Heart right ventricle (tissue), 16 donors: ENCODE results near the gene ALK. TPM values are rescaled to one million over a fixed set of nuclear protein-coding genes. Genes with fewer than 3 reads are reported as not detected.

Experiments used
- ATAC-seq, 8 donors: fragments of 200-7000 bp; cut with Tn5 transposase; one replicate each; pipeline ENCODE4 v1.9.1; 2020; ENCODE audit warnings: mild to moderate bottlenecking in 8 of 8, moderate library complexity in 8 of 8, moderate number of reproducible peaks in 1 of 8
- DNase-seq, 2 donors: peaks; one replicate each; pipeline ENCODE4 v3.0.0-alpha.2; 2020
- H3K27ac ChIP-seq, 10 donors: fragments of 200-600 bp; sonication (generic) in 2 of 10; one replicate each; pipeline versions ENCODE4 v1.5.0 to v1.8.0; 2020 to 2022; ENCODE audit warnings: mild to moderate bottlenecking in 3 of 10
- H3K27me3 ChIP-seq, 7 donors: fragments of 200-600 bp; one replicate each; pipeline ENCODE4 v1.8.0; 2021 to 2022; ENCODE audit warnings: mild to moderate bottlenecking in 2 of 7
- H3K36me3 ChIP-seq, 9 donors: fragments of 200-600 bp; sonication (generic) in 1 of 9; one replicate each; pipeline versions ENCODE4 v1.5.0 to v1.8.0; 2020 to 2022; ENCODE audit warnings: mild to moderate bottlenecking in 2 of 9
- H3K4me1 ChIP-seq, 9 donors: fragments of 200-600 bp; sonication (generic) in 1 of 9; one replicate each; pipeline versions ENCODE4 v1.5.0 to v1.8.0; 2020 to 2022; ENCODE audit warnings: mild to moderate bottlenecking in 4 of 9
- H3K4me3 ChIP-seq, 10 donors: fragments of 200-600 bp; sonication (generic) in 2 of 10; one replicate each; pipeline versions ENCODE4 v1.5.0 to v1.8.0; 2020 to 2022; ENCODE audit warnings: mild to moderate bottlenecking in 7 of 10, moderate library complexity in 2 of 10
- H3K9me3 ChIP-seq, 11 donors: fragments of 200-600 bp in 10 of 11; sonication (generic) in 2 of 11; one replicate each; pipeline versions ENCODE4 v1.5.0 to v1.8.0; 2013 to 2022; ENCODE audit warnings: mild to moderate bottlenecking in 2 of 11, control low read depth in 1 of 11, moderate library complexity in 1 of 11
- CTCF ChIP-seq, 9 donors: fragments of 200-600 bp; sonication (generic) in 2 of 9; IDR thresholded peaks; one replicate each; pipeline versions ENCODE4 v1.5.0 to v1.8.0; 2021 to 2022; ENCODE audit warnings: antibody characterized with exemption in 9 of 9, mild to moderate bottlenecking in 5 of 9, moderate library complexity in 1 of 9
- WGBS, 2 donors: extraction: QIAGEN DNeasy Blood & Tissue Kit; methylation state at CpG; one replicate each; pipeline ENCODE4 v1.1.7; 2013; ENCODE audit warnings: inconsistent platforms in 1 of 2; 5-methylcytosine and 5-hydroxymethylcytosine counted together
- intact Hi-C, 10 donors: fragments of 100-400 bp; cut with DNase I; formaldehyde crosslinking; loops; one replicate each; pipeline versions ENCODE4 v1.11.1 to v1.14.2; 2022
- polyA plus RNA-seq, 2 donors: library from polyadenylated mRNA; stranded (reverse); fragments of 200-250 nt; gene quantifications; one replicate each; pipeline ENCODE4 v1.2.3, GENCODE V29; 2013
- total RNA-seq, 10 donors: library from RNA; stranded (reverse); fragmentation: NEBNext Ultra II Directional in 3 of 10; extraction: Animal tissue kit (Norgen Biotek cat#: 25700) in 3 of 10; gene quantifications; one replicate each; pipeline versions ENCODE4 v1.2.1 to v1.2.4, GENCODE V29; 2021 to 2023
- donor health status: Arrhythmogenic right ventricular cardiomyopathy.
- donor health status: ischemic (EF 13 %, LVEDD 7.1; RV severe dilation, severe dysfunction).
- donor health status: healthy with polysubstance abuse.
- donor health status: DM: no; HTN: yes; CAD: no.
- donor health status: DM: no; HTN: no; CAD: no.
- donor health status: ischemic (EF 25% LVEDD 6.9; RV normal size, moderate dysfunction).
- donor health status: ischemic (EF 25% LVEDD 5.7; RV mildly dilated, moderate dysfunction).
- donor health status: healthy.
- donor health status: DM: yes; HTN: yes; CAD: no.
- donor health status: Ischemic cardiomyopathy.
- donor health status: ischemic (EF 35%, LVEDD 5.7; RV mildly dilated, moderate dysfunction).
- donor health status: nonischemic (EF 11% LVEDD 7.7; RV severe dilation, severe dysfunction).
- donor health status: DM: yes; HTN: yes; CAD: no.
- donor health status: PGD.
- donor health status: ischemic (EF 29% LVEDD 5.4; RV normal size, mild dysfunction).
- donor health status: nonischemic (EF 23%, LVEDD 6.1; RV moderate dilation, normal function).

ALK gene
- total and polyA plus RNA-seq, 12 donors = 0.01 to 0.24 (median 0.08) TPM; not detected in 7

- Histone ChIP-seq H3K4me3 (no peak overlapping the region), H3K27ac (no peak overlapping the region), H3K36me3 (peaks cover 0 to 87% (median 8%) of the 10 kb centered on the region in 9 donors), H3K27me3 (no peaks in the 10 kb centered on the region), H3K4me1 (no peaks in the 10 kb centered on the region), H3K9me3 (no peaks in the 10 kb centered on the region)
- TF ChIP-seq CTCF (IDR thresholded peaks at IDR 0.05) = no peak
- ATAC-seq (no peak), DNase-seq (no peak)
- intact Hi-C loops = no loop called here
- 84 to 87% methylated on average over 5 of the region's 5 CpGs for WGBS, 2 donors
These were observed 757.1 kb downstream of the ALK start for GRCh38 chr2:29164091-29164846.

GRCh38 chr2:29162204-29162928, 759.0 kb downstream of the ALK start:
- WGBS, 2 donors = 78 to 84% methylated on average over 1 of the region's 1 CpG
- TF ChIP-seq CTCF (IDR thresholded peaks at IDR 0.05) = no peak
- peaks cover 0 to 89% (median 8%) of the 10 kb centered on the region in 9 donors for H3K36me3 ChIP-seq
- H3K9me3 ChIP-seq = no peaks in the 10 kb centered on the region
- H3K27me3 ChIP-seq = no peaks in the 10 kb centered on the region
- intact Hi-C loops = no loop called here
- ATAC-seq = no peak
- peaks cover 0 to 4% (median 0%) of the 10 kb centered on the region in 9 donors for H3K4me1 ChIP-seq
- DNase-seq = no peak
- H3K27ac ChIP-seq = no peak overlapping the region
- no peak overlapping the region for H3K4me3 ChIP-seq

- no peaks in the 10 kb centered on the region for H3K27me3 ChIP-seq
- TF ChIP-seq CTCF (IDR thresholded peaks at IDR 0.05) = no peak
- H3K4me3 ChIP-seq = no peak overlapping the region
- no peaks in the 10 kb centered on the region for H3K9me3 ChIP-seq
- ATAC-seq = no peak
- H3K36me3 ChIP-seq = peaks cover 0 to 96% (median 4%) of the 10 kb centered on the region in 9 donors
- WGBS, 2 donors = 81 to 91% methylated on average over 5 of the region's 5 CpGs
- intact Hi-C loops = no loop called here
- peaks cover 0 to 4% (median 0%) of the 10 kb centered on the region in 9 donors for H3K4me1 ChIP-seq
- DNase-seq = no peak
- no peak overlapping the region for H3K27ac ChIP-seq
These were observed 761.2 kb downstream of the ALK start for GRCh38 chr2:29160184-29160583.

- peaks cover 0 to 96% (median 12%) of the 10 kb centered on the region in 9 donors for H3K36me3 ChIP-seq
- H3K9me3 ChIP-seq = no peaks in the 10 kb centered on the region
- no peak for ATAC-seq
- peaks cover 0 to 4% (median 0%) of the 10 kb centered on the region in 9 donors for H3K4me1 ChIP-seq
- 35 to 44% methylated on average over 1 of the region's 1 CpG for WGBS, 2 donors
- H3K4me3 ChIP-seq = no peak overlapping the region
- H3K27ac ChIP-seq = no peak overlapping the region
- DNase-seq = no peak
- TF ChIP-seq CTCF (IDR thresholded peaks at IDR 0.05) = no peak
- intact Hi-C loops = no loop called here
- H3K27me3 ChIP-seq = no peaks in the 10 kb centered on the region
These were observed 762.3 kb downstream of the ALK start for GRCh38 chr2:29159125-29159524.
